DMS114 treated with DMSO at 0.1 percent for 48 hours (cell line): ENCODE data around the gene TBX21.

ENCODE experiments used
- DNase-seq: peaks from one replicate; lab custom pipeline; 2025; ENCODE audit not compliant: unreplicated experiment; lab: John Stamatoyannopoulos, UW

TBX21 gene

GRCh38 chr17:47697906-47698711 is 34.9 kb upstream of the TBX21 start:
- DNase-seq = no peak

- peak; percentile 21 for DNase-seq
Measured at GRCh38 chr17:47698749-47699535, 34.1 kb upstream of the TBX21 start.

- DNase-seq = no peak
Measured at GRCh38 chr17:47699536-47699840, 33.5 kb upstream of the TBX21 start.

GRCh38 chr17:47700471-47701449 is 32.3 kb upstream of the TBX21 start:
- DNase-seq = no peak

GRCh38 chr17:47701608-47702007 is 31.4 kb upstream of the TBX21 start:
- DNase-seq = no peak

GRCh38 chr17:47702391-47702995 is 30.5 kb upstream of the TBX21 start:
- DNase-seq = no peak

GRCh38 chr17:47703191-47703591 is 29.8 kb upstream of the TBX21 start:
- DNase-seq = no peak

GRCh38 chr17:47703671-47704070 is 29.4 kb upstream of the TBX21 start:
- no peak for DNase-seq

- DNase-seq = no peak
Measured at GRCh38 chr17:47704116-47704515, 28.9 kb upstream of the TBX21 start.

GRCh38 chr17:47704736-47705135 is 28.3 kb upstream of the TBX21 start:
- no peak for DNase-seq

GRCh38 chr17:47705536-47706530 is 27.2 kb upstream of the TBX21 start:
- no peak for DNase-seq

GRCh38 chr17:47707056-47707804 is 25.8 kb upstream of the TBX21 start:
- no peak for DNase-seq

GRCh38 chr17:47707884-47708283 is 25.2 kb upstream of the TBX21 start:
- DNase-seq = no peak

- no peak for DNase-seq
Measured at GRCh38 chr17:47708312-47708863, 24.6 kb upstream of the TBX21 start.

- no peak for DNase-seq
Measured at GRCh38 chr17:47708864-47709541, 24.0 kb upstream of the TBX21 start.

- DNase-seq = no peak
Measured at GRCh38 chr17:47709594-47709993, 23.4 kb upstream of the TBX21 start.

- no peak for DNase-seq
Measured at GRCh38 chr17:47711366-47712099, 21.5 kb upstream of the TBX21 start.
